ENCODE data around the gene GLT1D1.
A peak's percentile ranks its signal among the peaks of the same experiment; 100 is the strongest.

GLT1D1 gene

GRCh38 chr12:128951448-128951847 is 98.2 kb downstream of the GLT1D1 start:
- H3K4me3 ChIP-seq (ENCODE audit: low read depth, low read length) = no peak overlapping the region
- peak; percentile 1; the same call in 1 of the 2 replicates for TF ChIP-seq CTCF (IDR thresholded peaks at IDR 0.05; ENCODE audit: borderline replicate concordance, insufficient read depth, low read depth, low read length)

GRCh38 chr12:128956755-128957154 is 103.5 kb downstream of the GLT1D1 start:
- no peak for TF ChIP-seq CTCF (IDR thresholded peaks at IDR 0.05; ENCODE audit: borderline replicate concordance, insufficient read depth, low read depth, low read length)
- H3K4me3 ChIP-seq (ENCODE audit: low read depth, low read length) = no peak overlapping the region

- no peak for TF ChIP-seq CTCF (IDR thresholded peaks at IDR 0.05; ENCODE audit: borderline replicate concordance, insufficient read depth, low read depth, low read length)
- no peak overlapping the region for H3K4me3 ChIP-seq (ENCODE audit: low read depth, low read length)
These were observed 106.6 kb downstream of the GLT1D1 start for GRCh38 chr12:128959901-128960300.

- H3K4me3 ChIP-seq (ENCODE audit: low read depth, low read length) = no peak overlapping the region
- no peak for TF ChIP-seq CTCF (IDR thresholded peaks at IDR 0.05; ENCODE audit: borderline replicate concordance, insufficient read depth, low read depth, low read length)
These were observed 108.1 kb downstream of the GLT1D1 start for GRCh38 chr12:128961308-128961902.

- TF ChIP-seq CTCF (IDR thresholded peaks at IDR 0.05; ENCODE audit: borderline replicate concordance, insufficient read depth, low read depth, low read length) = no peak
- no peak overlapping the region for H3K4me3 ChIP-seq (ENCODE audit: low read depth, low read length)
These were observed 108.7 kb downstream of the GLT1D1 start for GRCh38 chr12:128961957-128962356.

GRCh38 chr12:128966203-128966810 is 113.0 kb downstream of the GLT1D1 start:
- TF ChIP-seq CTCF (IDR thresholded peaks at IDR 0.05; ENCODE audit: borderline replicate concordance, insufficient read depth, low read depth, low read length) = no peak
- H3K4me3 ChIP-seq (ENCODE audit: low read depth, low read length) = no peak overlapping the region

- no peak for TF ChIP-seq CTCF (IDR thresholded peaks at IDR 0.05; ENCODE audit: borderline replicate concordance, insufficient read depth, low read depth, low read length)
- no peak overlapping the region for H3K4me3 ChIP-seq (ENCODE audit: low read depth, low read length)
These were observed 115.4 kb downstream of the GLT1D1 start for GRCh38 chr12:128968668-128969067.
